Heart right ventricle (tissue), 16 donors: ENCODE results near the gene GAS2L1. TPM values are rescaled to one million over a fixed set of nuclear protein-coding genes. Genes with fewer than 3 reads are reported as not detected.
A peak's percentile ranks its signal among the peaks of the same experiment; 100 is the strongest.

ENCODE experiments used
- ATAC-seq, 8 donors: fragments of 200-7000 bp; cut with Tn5 transposase; one replicate each; pipeline ENCODE4 v1.9.1; 2020; ENCODE audit warnings: mild to moderate bottlenecking in 8 of 8, moderate library complexity in 8 of 8, moderate number of reproducible peaks in 1 of 8
- DNase-seq, 2 donors: peaks; one replicate each; pipeline ENCODE4 v3.0.0-alpha.2; 2020
- H3K27ac ChIP-seq, 10 donors: fragments of 200-600 bp; sonication (generic) in 2 of 10; one replicate each; pipeline versions ENCODE4 v1.5.0 to v1.8.0; 2020 to 2022; ENCODE audit warnings: mild to moderate bottlenecking in 3 of 10
- H3K27me3 ChIP-seq, 7 donors: fragments of 200-600 bp; one replicate each; pipeline ENCODE4 v1.8.0; 2021 to 2022; ENCODE audit warnings: mild to moderate bottlenecking in 2 of 7
- H3K36me3 ChIP-seq, 9 donors: fragments of 200-600 bp; sonication (generic) in 1 of 9; one replicate each; pipeline versions ENCODE4 v1.5.0 to v1.8.0; 2020 to 2022; ENCODE audit warnings: mild to moderate bottlenecking in 2 of 9
- H3K4me1 ChIP-seq, 9 donors: fragments of 200-600 bp; sonication (generic) in 1 of 9; one replicate each; pipeline versions ENCODE4 v1.5.0 to v1.8.0; 2020 to 2022; ENCODE audit warnings: mild to moderate bottlenecking in 4 of 9
- H3K4me3 ChIP-seq, 10 donors: fragments of 200-600 bp; sonication (generic) in 2 of 10; one replicate each; pipeline versions ENCODE4 v1.5.0 to v1.8.0; 2020 to 2022; ENCODE audit warnings: mild to moderate bottlenecking in 7 of 10, moderate library complexity in 2 of 10
- H3K9me3 ChIP-seq, 11 donors: fragments of 200-600 bp in 10 of 11; sonication (generic) in 2 of 11; one replicate each; pipeline versions ENCODE4 v1.5.0 to v1.8.0; 2013 to 2022; ENCODE audit warnings: mild to moderate bottlenecking in 2 of 11, control low read depth in 1 of 11, moderate library complexity in 1 of 11
- WGBS, 2 donors: extraction: QIAGEN DNeasy Blood & Tissue Kit; methylation state at CpG; one replicate each; pipeline ENCODE4 v1.1.7; 2013; ENCODE audit warnings: inconsistent platforms in 1 of 2; 5-methylcytosine and 5-hydroxymethylcytosine counted together
- intact Hi-C, 10 donors: fragments of 100-400 bp; cut with DNase I; formaldehyde crosslinking; loops; one replicate each; pipeline versions ENCODE4 v1.11.1 to v1.14.2; 2022
- polyA plus RNA-seq, 2 donors: library from polyadenylated mRNA; stranded (reverse); fragments of 200-250 nt; gene quantifications; one replicate each; pipeline ENCODE4 v1.2.3, GENCODE V29; 2013
- total RNA-seq, 10 donors: library from RNA; stranded (reverse); fragmentation: NEBNext Ultra II Directional in 3 of 10; extraction: Animal tissue kit (Norgen Biotek cat#: 25700) in 3 of 10; gene quantifications; one replicate each; pipeline versions ENCODE4 v1.2.1 to v1.2.4, GENCODE V29; 2021 to 2023
- TF ChIP-seq, protein P1 (sequence below), 9 donors: fragments of 200-600 bp; sonication (generic) in 2 of 9; IDR thresholded peaks; one replicate each; pipeline versions ENCODE4 v1.5.0 to v1.8.0; 2021 to 2022; ENCODE audit warnings: antibody characterized with exemption in 9 of 9, mild to moderate bottlenecking in 5 of 9, moderate library complexity in 1 of 9
- donor health status: Arrhythmogenic right ventricular cardiomyopathy.
- donor health status: ischemic (EF 13 %, LVEDD 7.1; RV severe dilation, severe dysfunction).
- donor health status: healthy with polysubstance abuse.
- donor health status: DM: no; HTN: yes; CAD: no.
- donor health status: DM: no; HTN: no; CAD: no.
- donor health status: ischemic (EF 25% LVEDD 6.9; RV normal size, moderate dysfunction).
- donor health status: ischemic (EF 25% LVEDD 5.7; RV mildly dilated, moderate dysfunction).
- donor health status: healthy.
- donor health status: DM: yes; HTN: yes; CAD: no.
- donor health status: Ischemic cardiomyopathy.
- donor health status: ischemic (EF 35%, LVEDD 5.7; RV mildly dilated, moderate dysfunction).
- donor health status: nonischemic (EF 11% LVEDD 7.7; RV severe dilation, severe dysfunction).
- donor health status: DM: yes; HTN: yes; CAD: no.
- donor health status: PGD.
- donor health status: ischemic (EF 29% LVEDD 5.4; RV normal size, mild dysfunction).
- donor health status: nonischemic (EF 23%, LVEDD 6.1; RV moderate dilation, normal function).

GAS2L1 gene
- total and polyA plus RNA-seq, 12 donors: 10.9 to 45.0 (median 15.0) TPM

DNA sequence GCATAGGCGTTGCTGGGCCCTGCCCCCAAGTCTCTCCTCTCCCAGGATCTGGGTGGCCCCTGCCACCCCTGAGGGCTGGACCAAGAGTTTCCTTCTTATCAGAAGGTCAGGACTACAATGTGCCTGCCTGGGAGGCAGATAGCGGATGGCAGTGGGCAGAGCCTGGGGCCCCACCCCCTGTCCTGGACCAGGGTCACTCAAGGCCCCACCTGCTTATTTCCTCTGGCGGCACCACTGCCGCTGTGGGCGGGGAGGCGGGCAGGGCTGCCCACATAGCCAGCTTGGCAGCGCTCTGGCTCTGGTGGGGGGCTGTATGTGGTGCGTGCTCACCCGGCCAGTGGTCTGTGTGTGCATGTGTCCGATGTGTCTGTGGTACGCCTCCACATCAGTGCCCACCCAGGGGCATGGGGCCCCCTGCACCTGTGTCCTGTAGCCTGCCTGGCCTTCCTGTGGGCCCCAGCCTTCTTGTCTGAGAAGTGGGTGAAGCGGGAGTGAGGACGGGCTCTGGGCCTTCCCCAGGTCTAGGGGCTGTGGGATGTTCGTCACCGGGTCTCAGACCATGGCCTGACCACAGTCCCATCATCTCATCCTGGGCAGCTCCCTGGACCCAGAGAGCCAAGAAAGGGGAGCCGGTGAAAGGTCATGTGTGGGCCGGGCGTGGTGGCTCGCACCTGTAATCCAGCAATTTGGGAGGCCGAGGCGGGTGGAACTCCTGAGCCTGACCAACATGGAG, 3.0 kb downstream of the GAS2L1 start:
- peaks cover 0 to 21% (median 13%) of the 10 kb centered on the region in 7 donors for H3K27me3 ChIP-seq
- peaks cover 50 to 80% (median 73%) of the 10 kb centered on the region in 9 donors for H3K4me1 ChIP-seq
- intact Hi-C loops: loop anchor here in 4 of 10 donors (1.0 to 5.0 kb wide), 4 partner anchors 33 to 48 kb away; partner anchors contain the start of genes EWSR1 (in 2 of the 4) and RHBDD3 (in 2 of the 4)
- H3K27ac ChIP-seq: peak overlapping the region; percentile 54 to 98 (median 94)
- H3K36me3 ChIP-seq: peaks cover 0 to 12% (median 0%) of the 10 kb centered on the region in 9 donors
- TF ChIP-seq, protein P1, sequence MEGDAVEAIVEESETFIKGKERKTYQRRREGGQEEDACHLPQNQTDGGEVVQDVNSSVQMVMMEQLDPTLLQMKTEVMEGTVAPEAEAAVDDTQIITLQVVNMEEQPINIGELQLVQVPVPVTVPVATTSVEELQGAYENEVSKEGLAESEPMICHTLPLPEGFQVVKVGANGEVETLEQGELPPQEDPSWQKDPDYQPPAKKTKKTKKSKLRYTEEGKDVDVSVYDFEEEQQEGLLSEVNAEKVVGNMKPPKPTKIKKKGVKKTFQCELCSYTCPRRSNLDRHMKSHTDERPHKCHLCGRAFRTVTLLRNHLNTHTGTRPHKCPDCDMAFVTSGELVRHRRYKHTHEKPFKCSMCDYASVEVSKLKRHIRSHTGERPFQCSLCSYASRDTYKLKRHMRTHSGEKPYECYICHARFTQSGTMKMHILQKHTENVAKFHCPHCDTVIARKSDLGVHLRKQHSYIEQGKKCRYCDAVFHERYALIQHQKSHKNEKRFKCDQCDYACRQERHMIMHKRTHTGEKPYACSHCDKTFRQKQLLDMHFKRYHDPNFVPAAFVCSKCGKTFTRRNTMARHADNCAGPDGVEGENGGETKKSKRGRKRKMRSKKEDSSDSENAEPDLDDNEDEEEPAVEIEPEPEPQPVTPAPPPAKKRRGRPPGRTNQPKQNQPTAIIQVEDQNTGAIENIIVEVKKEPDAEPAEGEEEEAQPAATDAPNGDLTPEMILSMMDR (IDR thresholded peaks at IDR 0.05): no peak
- 62% methylated on average over 21 of the region's 21 CpGs for WGBS, 2 donors
- H3K4me3 ChIP-seq: peak overlapping the region in 8 of 10 donors; percentile 70 to 98 (median 94)
- DNase-seq (peak; percentile 68 to 79), ATAC-seq (peak in 6 of 8 donors; percentile 11 to 58 (median 36))
- H3K9me3 ChIP-seq: no peaks in the 10 kb centered on the region

DNA sequence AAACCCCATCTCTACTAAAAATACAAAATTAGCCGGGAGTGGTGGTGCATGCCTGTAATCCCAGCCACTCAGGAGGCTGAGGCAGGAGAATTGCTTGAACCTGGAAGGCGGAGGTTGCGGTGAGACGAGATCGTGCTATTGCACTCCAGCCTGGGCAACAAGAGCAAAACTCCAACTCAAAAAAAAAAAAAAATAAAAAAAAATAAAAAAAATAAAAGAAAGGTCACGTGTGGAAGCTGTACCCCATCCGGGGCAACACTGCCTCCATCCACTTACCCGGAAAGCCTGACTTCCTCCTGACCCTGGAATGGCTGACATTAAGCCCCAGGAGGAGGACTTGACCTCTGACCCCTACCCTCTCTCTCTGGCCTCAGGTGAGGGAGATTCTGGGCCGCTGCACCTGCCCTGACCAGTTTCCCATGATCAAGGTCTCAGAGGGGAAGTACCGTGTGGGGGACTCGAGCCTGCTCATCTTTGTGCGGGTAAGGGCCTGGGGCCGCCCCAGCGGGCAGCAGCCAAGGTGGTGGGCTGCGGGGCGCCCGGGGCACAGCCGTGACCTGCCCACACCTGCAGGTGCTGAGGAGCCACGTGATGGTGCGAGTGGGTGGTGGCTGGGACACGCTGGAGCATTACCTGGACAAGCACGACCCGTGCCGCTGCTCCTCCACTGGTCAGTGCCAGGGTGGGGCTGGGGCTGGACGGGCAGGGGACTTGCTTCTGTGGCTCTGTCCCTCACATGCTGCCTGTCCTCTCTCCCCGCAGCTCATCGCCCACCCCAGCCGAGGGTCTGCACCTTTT, 3.8 kb downstream of the GAS2L1 start:
- H3K4me1 ChIP-seq: peaks cover 50 to 85% (median 78%) of the 10 kb centered on the region in 9 donors
- no peaks in the 10 kb centered on the region for H3K9me3 ChIP-seq
- WGBS, 2 donors: 62 to 73% methylated on average over 28 of the region's 28 CpGs
- peaks cover 5 to 29% (median 21%) of the 10 kb centered on the region in 7 donors for H3K27me3 ChIP-seq
- intact Hi-C loops: no loop called here
- ATAC-seq (no peak), DNase-seq (no peak)
- H3K4me3 ChIP-seq: peak overlapping the region in 5 of 10 donors; percentile 26 to 95 (median 45)
- TF ChIP-seq, protein P1 (IDR thresholded peaks at IDR 0.05): no peak
- peaks cover 0 to 12% (median 0%) of the 10 kb centered on the region in 9 donors for H3K36me3 ChIP-seq
- H3K27ac ChIP-seq: peak overlapping the region; percentile 22 to 98 (median 94)

DNA sequence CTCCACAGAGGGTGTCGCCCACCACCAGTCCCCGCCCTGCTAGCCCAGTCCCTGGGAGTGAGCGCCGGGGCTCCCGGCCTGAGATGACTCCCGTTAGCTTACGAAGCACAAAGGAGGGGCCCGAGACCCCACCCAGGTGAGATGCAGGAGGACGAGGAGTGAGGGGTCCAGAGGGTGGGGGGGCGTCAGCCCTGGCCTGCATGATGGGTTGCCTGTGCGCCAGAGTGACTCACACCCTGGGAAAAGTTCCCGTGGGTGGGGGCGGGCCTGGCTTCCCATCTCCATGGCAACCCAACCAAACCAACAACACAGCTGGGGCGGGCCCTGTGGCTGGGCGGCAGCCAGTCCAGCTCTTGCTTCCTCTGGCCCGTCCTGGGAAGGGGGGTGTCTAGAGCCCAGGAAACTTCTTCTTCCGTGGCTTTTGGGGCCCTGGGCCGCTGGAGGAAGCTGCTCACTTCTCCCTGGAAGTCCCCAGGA, 4.5 kb downstream of the GAS2L1 start:
- intact Hi-C loops: no loop called here
- H3K27ac ChIP-seq: peak overlapping the region; percentile 72 to 98 (median 94)
- WGBS, 2 donors: 14 to 23% methylated on average over 17 to 18 of the region's 18 CpGs
- ATAC-seq: peak; percentile 62 to 86 (median 72)
- peak; percentile 95 to 98 for DNase-seq
- H3K4me3 ChIP-seq: peak overlapping the region in 9 of 10 donors; percentile 18 to 52 (median 28)
- H3K36me3 ChIP-seq: peaks cover 0 to 12% (median 0%) of the 10 kb centered on the region in 9 donors
- H3K27me3 ChIP-seq: peaks cover 5 to 35% (median 26%) of the 10 kb centered on the region in 7 donors
- no peaks in the 10 kb centered on the region for H3K9me3 ChIP-seq
- peaks cover 52 to 88% (median 81%) of the 10 kb centered on the region in 9 donors for H3K4me1 ChIP-seq
- TF ChIP-seq, protein P1 (IDR thresholded peaks at IDR 0.05): no peak
